ACC112 (cell line): Measurements from ENCODE around the gene PTPRN2.

Source experiments
- H2AFZ ChIP-seq: fragments of 200-600 bp; sonication (generic); one replicate; pipeline ENCODE4 v1.6.0; 2017; ENCODE audit warnings: antibody characterized with exemption, low read length; ENCODE audit not compliant: unreplicated experiment
- H3K27ac ChIP-seq: fragments of 200-600 bp; sonication (generic); 2 replicates; pipeline ENCODE4 v1.5.1; 2014; ENCODE audit warnings: low read depth, mild to moderate bottlenecking, antibody characterized with exemption, low read length, moderate library complexity
- H3K27me3 ChIP-seq: fragments of 200-600 bp; sonication (generic); 2 replicates; pipeline ENCODE4 v1.6.1; 2014; ENCODE audit warnings: mild to moderate bottlenecking, antibody characterized with exemption, low read length, moderate library complexity, mixed read lengths; ENCODE audit not compliant: insufficient read depth
- H3K36me3 ChIP-seq: fragments of 200-600 bp; sonication (generic); 2 replicates; pipeline ENCODE4 v1.6.1; 2016; ENCODE audit warnings: mild to moderate bottlenecking, antibody characterized with exemption, low read length, moderate library complexity, mixed read lengths; ENCODE audit not compliant: insufficient read depth
- H3K4me1 ChIP-seq: fragments of 200-600 bp; sonication (generic); one replicate; pipeline ENCODE4 v1.6.1; 2016; ENCODE audit warnings: low read length, mixed read lengths; ENCODE audit not compliant: insufficient read depth, unreplicated experiment, control insufficient read depth
- H3K4me3 ChIP-seq: fragments of 200-600 bp; sonication (generic); 2 replicates; pipeline ENCODE4 v1.5.1; 2014; ENCODE audit warnings: mild to moderate bottlenecking, low read depth, low read length
- H3K79me2 ChIP-seq: fragments of 200-600 bp; sonication (generic); one replicate; pipeline ENCODE4 v1.6.0; 2016; ENCODE audit warnings: low read length; ENCODE audit not compliant: control insufficient read depth, unreplicated experiment, insufficient read depth

PTPRN2 gene

GRCh38 chr7:157584420-157584819 is 1003.2 kb downstream of the PTPRN2 start:
- H2AFZ ChIP-seq = no peak overlapping the region
- H3K27ac ChIP-seq = no peak overlapping the region
- no peaks in the 10 kb centered on the region for H3K4me1 ChIP-seq
- no peaks in the 10 kb centered on the region for H3K27me3 ChIP-seq
- H3K36me3 ChIP-seq = no peaks in the 10 kb centered on the region
- no peak overlapping the region for H3K4me3 ChIP-seq
- no peaks in the 10 kb centered on the region for H3K79me2 ChIP-seq

- Histone ChIP-seq H3K4me1 (no peaks in the 10 kb centered on the region), H3K79me2 (no peaks in the 10 kb centered on the region), H3K27me3 (no peaks in the 10 kb centered on the region), H3K4me3 (no peak overlapping the region), H2AFZ (no peak overlapping the region), H3K27ac (no peak overlapping the region), H3K36me3 (no peaks in the 10 kb centered on the region)
Observed at GRCh38 chr7:157581740-157582139, 1005.9 kb downstream of the PTPRN2 start.

GRCh38 chr7:157580324-157580723 is 1007.3 kb downstream of the PTPRN2 start:
- H3K4me1 ChIP-seq = no peaks in the 10 kb centered on the region
- H2AFZ ChIP-seq = no peak overlapping the region
- no peak overlapping the region for H3K4me3 ChIP-seq
- no peaks in the 10 kb centered on the region for H3K36me3 ChIP-seq
- H3K27ac ChIP-seq = no peak overlapping the region
- no peaks in the 10 kb centered on the region for H3K27me3 ChIP-seq
- no peaks in the 10 kb centered on the region for H3K79me2 ChIP-seq

- no peak overlapping the region for H2AFZ ChIP-seq
- H3K27ac ChIP-seq = no peak overlapping the region
- H3K36me3 ChIP-seq = no peaks in the 10 kb centered on the region
- H3K79me2 ChIP-seq = no peaks in the 10 kb centered on the region
- H3K4me3 ChIP-seq = no peak overlapping the region
- no peaks in the 10 kb centered on the region for H3K4me1 ChIP-seq
- no peaks in the 10 kb centered on the region for H3K27me3 ChIP-seq
Observed at GRCh38 chr7:157579425-157579824, 1008.2 kb downstream of the PTPRN2 start.

GRCh38 chr7:157577796-157578339 is 1009.8 kb downstream of the PTPRN2 start:
- Histone ChIP-seq H3K4me1 (no peaks in the 10 kb centered on the region), H3K36me3 (no peaks in the 10 kb centered on the region), H3K4me3 (no peak overlapping the region), H3K27ac (no peak overlapping the region), H3K79me2 (no peaks in the 10 kb centered on the region), H2AFZ (no peak overlapping the region), H3K27me3 (no peaks in the 10 kb centered on the region)

GRCh38 chr7:157577061-157577460 is 1010.6 kb downstream of the PTPRN2 start:
- no peak overlapping the region for H3K4me3 ChIP-seq
- no peaks in the 10 kb centered on the region for H3K36me3 ChIP-seq
- H3K27ac ChIP-seq = no peak overlapping the region
- H3K4me1 ChIP-seq = no peaks in the 10 kb centered on the region
- H2AFZ ChIP-seq = no peak overlapping the region
- no peaks in the 10 kb centered on the region for H3K27me3 ChIP-seq
- no peaks in the 10 kb centered on the region for H3K79me2 ChIP-seq

- H3K4me1 ChIP-seq = no peaks in the 10 kb centered on the region
- H3K27ac ChIP-seq = no peak overlapping the region
- H2AFZ ChIP-seq = no peak overlapping the region
- H3K4me3 ChIP-seq = no peak overlapping the region
- no peaks in the 10 kb centered on the region for H3K79me2 ChIP-seq
- H3K27me3 ChIP-seq = no peaks in the 10 kb centered on the region
- H3K36me3 ChIP-seq = no peaks in the 10 kb centered on the region
Observed at GRCh38 chr7:157576415-157576814, 1011.2 kb downstream of the PTPRN2 start.

GRCh38 chr7:157575777-157576176 is 1011.8 kb downstream of the PTPRN2 start:
- Histone ChIP-seq H3K4me3 (no peak overlapping the region), H3K36me3 (no peaks in the 10 kb centered on the region), H3K79me2 (no peaks in the 10 kb centered on the region), H2AFZ (no peak overlapping the region), H3K27ac (no peak overlapping the region), H3K4me1 (no peaks in the 10 kb centered on the region), H3K27me3 (no peaks in the 10 kb centered on the region)

- Histone ChIP-seq H3K4me1 (no peaks in the 10 kb centered on the region), H3K27me3 (no peaks in the 10 kb centered on the region), H3K4me3 (no peak overlapping the region), H3K79me2 (no peaks in the 10 kb centered on the region), H3K27ac (no peak overlapping the region), H3K36me3 (no peaks in the 10 kb centered on the region), H2AFZ (no peak overlapping the region)
Observed at GRCh38 chr7:157574914-157575586, 1012.6 kb downstream of the PTPRN2 start.

GRCh38 chr7:157574120-157574825 is 1013.4 kb downstream of the PTPRN2 start:
- Histone ChIP-seq H3K36me3 (no peaks in the 10 kb centered on the region), H3K4me3 (no peak overlapping the region), H2AFZ (no peak overlapping the region), H3K79me2 (no peaks in the 10 kb centered on the region), H3K27ac (no peak overlapping the region), H3K4me1 (no peaks in the 10 kb centered on the region), H3K27me3 (no peaks in the 10 kb centered on the region)

- H3K27ac ChIP-seq = no peak overlapping the region
- no peaks in the 10 kb centered on the region for H3K36me3 ChIP-seq
- no peaks in the 10 kb centered on the region for H3K4me1 ChIP-seq
- H3K27me3 ChIP-seq = no peaks in the 10 kb centered on the region
- no peaks in the 10 kb centered on the region for H3K79me2 ChIP-seq
- H3K4me3 ChIP-seq = no peak overlapping the region
- H2AFZ ChIP-seq = no peak overlapping the region
Observed at GRCh38 chr7:157573244-157573643, 1014.4 kb downstream of the PTPRN2 start.
